HCT116 (cell line): Measurements from ENCODE around the gene ZBTB17. TPM values are rescaled to one million over a fixed set of nuclear protein-coding genes. Genes with fewer than 3 reads are reported as not detected.

Experiments used
- ATAC-seq: fragments of 200-7000 bp; cut with Tn5 transposase; 2 replicates; pipeline ENCODE4 v1.9.1; 2020; ENCODE audit warnings: mild to moderate bottlenecking, moderate library complexity
- BruUV-seq: library from RNA; stranded (reverse); fragments of 400-500 nt; replicated peaks from 2 replicates; lab custom pipeline; 2021; lab: Mats Ljungman, UMichigan
- CTCF ChIA-PET: fragments of 300-600 bp; sonication (Branson Sonifier 250); formaldehyde crosslinking; loops from one replicate; lab custom pipeline; 2021; ENCODE audit warnings: antibody characterized with exemption; lab: Charles Lee
- POLR2A ChIA-PET: fragments of 300-600, 350-600 bp; sonication (Branson Sonifier 250); formaldehyde crosslinking; loops from one replicate; lab custom pipeline; 2021; ENCODE audit warnings: antibody characterized with exemption; lab: Charles Lee
- RAD21 ChIA-PET, 2 experiments: fragments of 300-600 bp; sonication (Branson Sonifier 250); formaldehyde crosslinking; loops; one replicate each; lab custom pipeline; 2023; ENCODE audit warnings: low total read pairs in 2 of 2; ENCODE audit not compliant: uncharacterized antibody in 2 of 2, unreplicated experiment in 2 of 2, low non-redundant PET in 1 of 2; lab: Charles Lee
- DNase-seq: peaks from one replicate; pipeline ENCODE4 v3.0.0-alpha.2; 2010; ENCODE audit warnings: low read depth, low spot score
- H2AFZ ChIP-seq: fragments of 200-600 bp; shearing (Covaris generic), sonication (generic); 2 replicates; pipeline ENCODE4 v1.6.1; 2017; ENCODE audit warnings: low read depth, mixed run types, mixed read lengths, antibody characterized with exemption, low read length; ENCODE audit not compliant: poor library complexity, severe bottlenecking
- H3K27ac ChIP-seq: 2 replicates; pipeline ENCODE4 v1.5.1; 2012; ENCODE audit warnings: low read depth, low read length
- H3K27me3 ChIP-seq: fragments of 200-600 bp; sonication (generic); 2 replicates; pipeline ENCODE4 v1.6.1; 2016; ENCODE audit warnings: mixed run types, low read length, mixed read lengths; ENCODE audit not compliant: insufficient read depth
- H3K36me3 ChIP-seq, 2 experiments: fragments of 200-500 bp in 1 of 2; fragments of 200-600 bp in 1 of 2; sonication (Bioruptor generic) in 1 of 2; sonication (generic) in 1 of 2; 2 replicates each; pipeline versions ENCODE4 v1.5.1 to v1.6.1; 2014 to 2016; ENCODE audit warnings: low read length in 2 of 2, inconsistent platforms in 1 of 2, mixed read lengths in 1 of 2, mixed run types in 1 of 2; ENCODE audit not compliant: insufficient read depth in 2 of 2, control insufficient read depth in 1 of 2
- H3K4me1 ChIP-seq, 2 experiments: fragments of 200-600 bp in 1 of 2; sonication (generic) in 1 of 2; 2 replicates each; pipeline versions ENCODE4 v1.5.1 to v1.6.1; 2012 to 2017; ENCODE audit warnings: low read length in 2 of 2, inconsistent platforms in 1 of 2, mild to moderate bottlenecking in 1 of 2, mixed read lengths in 1 of 2, mixed run types in 1 of 2, moderate library complexity in 1 of 2; ENCODE audit not compliant: insufficient read depth in 2 of 2, control insufficient read depth in 1 of 2
- H3K4me2 ChIP-seq: fragments of 200-600 bp; sonication (generic); 2 replicates; pipeline ENCODE4 v1.6.1; 2017; ENCODE audit warnings: mixed run types, low read length, mixed read lengths
- H3K4me3 ChIP-seq, 2 experiments: fragments of 200-600 bp in 1 of 2; sonication (generic) in 1 of 2; replicated peaks in 1 of 2; 2 replicates each; pipeline ENCODE4 v1.5.1; 2011 to 2016; ENCODE audit warnings: low read length in 2 of 2, control low read depth in 1 of 2, low read depth in 1 of 2, mild to moderate bottlenecking in 1 of 2, mixed read lengths in 1 of 2, mixed run types in 1 of 2
- H3K79me2 ChIP-seq: fragments of 200-600 bp; sonication (generic); 2 replicates; pipeline ENCODE4 v1.6.1; 2017; ENCODE audit warnings: mild to moderate bottlenecking, mixed run types, low read length, moderate library complexity, mixed read lengths; ENCODE audit not compliant: insufficient read depth
- H3K9ac ChIP-seq: fragments of 200-600 bp; sonication (generic); 2 replicates; pipeline ENCODE4 v1.6.1; 2016; ENCODE audit warnings: low read length, mixed read lengths
- H3K9me2 ChIP-seq: fragments of 200-600 bp; sonication (generic), shearing (Covaris generic); 2 replicates; pipeline ENCODE4 v1.6.1; 2017; ENCODE audit warnings: mixed run types, mild to moderate bottlenecking, moderate library complexity; ENCODE audit not compliant: insufficient read depth
- H3K9me3 ChIP-seq, 2 experiments: fragments of 200-500 bp in 1 of 2; fragments of 200-600 bp in 1 of 2; sonication (Bioruptor generic) in 1 of 2; sonication (generic) in 1 of 2; 2 replicates each; pipeline ENCODE4 v1.6.1; 2014 to 2017; ENCODE audit warnings: low read length in 2 of 2, mixed read lengths in 2 of 2, inconsistent platforms in 1 of 2, low read depth in 1 of 2, mild to moderate bottlenecking in 1 of 2, mixed run types in 1 of 2, moderate library complexity in 1 of 2; ENCODE audit not compliant: control insufficient read depth in 1 of 2, insufficient read depth in 1 of 2
- H4K20me1 ChIP-seq: fragments of 200-600 bp; sonication (generic), shearing (Covaris generic); 2 replicates; pipeline ENCODE4 v1.6.1; 2017; ENCODE audit warnings: mixed run types, mild to moderate bottlenecking, moderate library complexity; ENCODE audit not compliant: insufficient read depth
- EGR1 ChIP-seq: IDR thresholded peaks from 2 replicates; pipeline ENCODE4 v1.6.1; 2012; ENCODE audit warnings: low read depth
- RAD21 ChIP-seq: IDR thresholded peaks from 2 replicates; pipeline ENCODE4 v1.6.1; 2012; ENCODE audit warnings: low read depth, mild to moderate bottlenecking
- REST ChIP-seq: IDR thresholded peaks from 2 replicates; pipeline ENCODE4 v1.6.1; 2012; ENCODE audit warnings: low read depth
- SRF ChIP-seq: IDR thresholded peaks from 2 replicates; pipeline ENCODE4 v1.6.1; 2012; ENCODE audit warnings: low read depth
- TCF7L2 ChIP-seq: IDR thresholded peaks from 2 replicates; pipeline ENCODE4 v1.7.0; 2011; ENCODE audit warnings: borderline replicate concordance, inconsistent platforms; ENCODE audit not compliant: insufficient read depth, insufficient read length; ENCODE audit errors: extremely low read depth
- ZNF274 ChIP-seq: fragments of 200-500 bp; sonication (Bioruptor generic); IDR thresholded peaks from 2 replicates; pipeline ENCODE4 v1.6.1; 2014; ENCODE audit warnings: mild to moderate bottlenecking, low read depth, low read length, inconsistent platforms
- intact Hi-C: fragments of 100-400 bp; cut with micrococcal nuclease; formaldehyde crosslinking; loops from 2 replicates; pipeline ENCODE4 v1.10.0; 2022
- total RNA-seq: library from RNA; stranded (reverse); gene quantifications from one replicate; pipeline ENCODE4 v1.2.1, GENCODE V29; 2021; ENCODE audit not compliant: unreplicated experiment

The ZBTB17 gene
- total RNA-seq, 1 experiment from 2014 or later, result 31.6 TPM

DNA sequence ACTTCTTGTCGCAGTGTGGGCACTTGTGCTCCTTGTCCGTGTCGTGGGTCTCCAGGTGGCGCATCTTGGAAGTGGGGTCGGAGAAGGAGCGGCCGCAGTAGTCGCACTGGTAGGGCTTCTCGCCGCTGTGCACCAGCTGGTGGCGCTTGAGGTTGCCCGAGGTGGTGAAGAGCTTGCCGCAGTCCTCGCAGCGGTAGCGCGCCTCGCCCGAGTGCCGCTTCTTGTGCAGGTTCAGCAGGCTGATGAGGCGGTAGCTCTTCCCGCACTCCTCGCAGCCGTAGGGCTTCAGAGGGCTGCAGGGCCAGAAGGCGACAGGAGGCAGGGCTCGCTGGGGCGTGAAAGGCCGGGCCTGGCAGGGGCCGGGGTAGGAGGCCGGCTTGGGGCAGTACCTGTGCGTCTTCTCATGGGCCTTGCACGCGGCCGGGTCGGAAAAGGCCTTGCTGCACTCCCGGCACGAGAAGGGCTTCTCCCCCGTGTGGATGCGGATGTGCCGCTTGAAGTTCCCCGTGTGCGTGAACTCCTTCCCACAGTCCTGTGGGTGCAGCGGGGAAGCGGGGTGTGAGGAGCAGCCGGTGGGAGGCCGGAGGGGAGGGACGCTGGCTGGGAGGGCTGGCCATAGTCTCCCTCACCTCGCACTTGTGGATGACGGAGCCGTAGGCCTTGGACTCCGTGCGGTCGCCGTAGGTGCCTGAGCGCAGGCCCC, 31.4 kb downstream of the ZBTB17 start:
- POLR2A ChIA-PET, result no interaction called here
- H3K79me2 ChIP-seq, result peaks cover 10% of the 10 kb centered on the region; the same call in 1 of the 2 replicates
- peaks cover 19 to 27% of the 10 kb centered on the region in 2 experiments for H3K36me3 ChIP-seq
- H3K9me2 ChIP-seq, result no peaks in the 10 kb centered on the region
- no peak overlapping the region for H3K4me3 ChIP-seq
- intact Hi-C loops, result no loop called here
- no peak overlapping the region for H2AFZ ChIP-seq
- ATAC-seq (no peak), DNase-seq (no peak)
- peaks cover 8 to 9% of the 10 kb centered on the region in 2 experiments for H3K4me1 ChIP-seq
- CTCF ChIA-PET, result interaction anchor here (0.6 kb wide), 1 partner anchor 50 kb away, joined by 3 read pairs; no protein-coding TSS in a partner anchor
- RAD21 ChIA-PET, result no interaction called here
- TF ChIP-seq SRF, result no peak
- TF ChIP-seq RAD21, result peak; percentile 19; the same call in 1 of the 2 replicates
- no peak overlapping the region for H3K9ac ChIP-seq
- no peaks in the 10 kb centered on the region for H4K20me1 ChIP-seq
- no peaks in the 10 kb centered on the region for H3K27me3 ChIP-seq
- H3K9me3 ChIP-seq, result no peaks in the 10 kb centered on the region
- H3K27ac ChIP-seq, result no peak overlapping the region
- BruUV-seq, result TSS peak; percentile 22
- no peak overlapping the region for H3K4me2 ChIP-seq

DNA sequence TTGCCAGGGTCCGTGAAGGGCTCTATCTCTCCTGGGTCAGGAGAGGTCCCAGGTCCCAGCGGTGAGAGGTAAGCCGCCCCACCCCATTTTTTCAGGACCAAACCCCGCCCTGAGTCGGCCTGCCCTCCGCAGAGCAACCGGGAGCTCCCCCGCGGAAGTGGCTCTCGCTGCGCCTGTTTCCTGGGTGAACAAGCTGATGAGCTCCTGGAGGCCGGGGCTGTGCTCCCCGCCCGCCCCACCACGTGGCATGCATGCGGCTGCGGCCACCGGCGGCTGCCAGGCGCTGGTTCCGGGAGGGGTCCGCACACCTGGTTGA, 32.0 kb downstream of the ZBTB17 start:
- DNase-seq (no peak), ATAC-seq (no peak)
- CTCF ChIA-PET, result interaction anchor here (0.6 kb wide), 1 partner anchor 50 kb away, joined by 3 read pairs; no protein-coding TSS in a partner anchor
- Histone ChIP-seq H4K20me1 (no peaks in the 10 kb centered on the region), H3K4me1 (peaks cover 3 to 4% of the 10 kb centered on the region in 2 experiments), H3K4me3 (no peak overlapping the region), H3K36me3 (peaks cover 19 to 32% of the 10 kb centered on the region in 2 experiments), H3K9ac (no peak overlapping the region), H3K9me3 (no peaks in the 10 kb centered on the region), H3K27ac (no peak overlapping the region), H3K4me2 (no peak overlapping the region), H3K9me2 (no peaks in the 10 kb centered on the region), H3K79me2 (peaks cover 12% of the 10 kb centered on the region; the same call in 1 of the 2 replicates), H3K27me3 (no peaks in the 10 kb centered on the region), H2AFZ (no peak overlapping the region)
- no TSS peak for BruUV-seq
- POLR2A ChIA-PET, result no interaction called here
- RAD21 ChIA-PET, result no interaction called here
- TF ChIP-seq TCF7L2 (no peak), ZNF274 (no peak), EGR1 (no peak), REST (no peak)
- intact Hi-C loops, result no loop called here
